ENCODE results near the gene PROKR1.
"Not testable (repeated sequence)": the region's sequence is repeated elsewhere in the genome, so short reads cannot be mapped to it uniquely, and the experiment has no call there.

The PROKR1 gene

GRCh38 chr2:68643011-68643873 is at the start of gene PROKR1:
Gene PROKR1, plus strand, starts transcription at chr2:68643579. Its CDS starts 2,243 bp downstream, at chr2:68645822.
- Histone ChIP-seq H3K4me2 (ENCODE audit: low read length) (peak within 1 kb of the TSS; percentile 91), H3K9ac (ENCODE audit: low read length) (peak within 1 kb of the TSS; percentile 49), H3K36me3 (replicated peaks; ENCODE audit: low read depth, low read length) (no peaks in the 10 kb centered on the region), H3K4me3 (ENCODE audit: low read length) (peak within 1 kb of the TSS; percentile 88), H3K4me1 (ENCODE audit: low read length) (peaks cover 26% of the 10 kb centered on the region), H3K27ac (ENCODE audit: low read length) (no peak within 1 kb of the TSS), H3K27me3 (ENCODE audit: low read depth, low read length) (peaks cover 23% of the 10 kb centered on the region), H3K79me2 (ENCODE audit: low read length) (no peaks in the 10 kb centered on the region), H3K9me3 (ENCODE audit: insufficient read depth, low read length) (no peaks in the 10 kb centered on the region), H4K20me1 (ENCODE audit: insufficient read depth, low read length) (no peaks in the 10 kb centered on the region), H2AFZ (ENCODE audit: low read depth, low read length) (peak within 1 kb of the TSS; percentile 55; the same call in 1 of the 2 replicates)
- TF ChIP-seq, protein P1, sequence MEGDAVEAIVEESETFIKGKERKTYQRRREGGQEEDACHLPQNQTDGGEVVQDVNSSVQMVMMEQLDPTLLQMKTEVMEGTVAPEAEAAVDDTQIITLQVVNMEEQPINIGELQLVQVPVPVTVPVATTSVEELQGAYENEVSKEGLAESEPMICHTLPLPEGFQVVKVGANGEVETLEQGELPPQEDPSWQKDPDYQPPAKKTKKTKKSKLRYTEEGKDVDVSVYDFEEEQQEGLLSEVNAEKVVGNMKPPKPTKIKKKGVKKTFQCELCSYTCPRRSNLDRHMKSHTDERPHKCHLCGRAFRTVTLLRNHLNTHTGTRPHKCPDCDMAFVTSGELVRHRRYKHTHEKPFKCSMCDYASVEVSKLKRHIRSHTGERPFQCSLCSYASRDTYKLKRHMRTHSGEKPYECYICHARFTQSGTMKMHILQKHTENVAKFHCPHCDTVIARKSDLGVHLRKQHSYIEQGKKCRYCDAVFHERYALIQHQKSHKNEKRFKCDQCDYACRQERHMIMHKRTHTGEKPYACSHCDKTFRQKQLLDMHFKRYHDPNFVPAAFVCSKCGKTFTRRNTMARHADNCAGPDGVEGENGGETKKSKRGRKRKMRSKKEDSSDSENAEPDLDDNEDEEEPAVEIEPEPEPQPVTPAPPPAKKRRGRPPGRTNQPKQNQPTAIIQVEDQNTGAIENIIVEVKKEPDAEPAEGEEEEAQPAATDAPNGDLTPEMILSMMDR (IDR thresholded peaks at IDR 0.05; ENCODE audit: low read depth, low read length) = no peak
- no peak for TF ChIP-seq EZH2phosphoT487 (IDR thresholded peaks at IDR 0.05; ENCODE audit: low read depth)

- Histone ChIP-seq H2AFZ (ENCODE audit: low read depth, low read length) (no peak overlapping the region), H3K27me3 (ENCODE audit: low read depth, low read length) (no peaks in the 10 kb centered on the region), H3K4me2 (ENCODE audit: low read length) (no peak overlapping the region), H3K27ac (ENCODE audit: low read length) (no peak overlapping the region), H3K4me3 (ENCODE audit: low read length) (no peak overlapping the region), H3K9me3 (ENCODE audit: insufficient read depth, low read length) (no peaks in the 10 kb centered on the region), H3K79me2 (ENCODE audit: low read length) (no peaks in the 10 kb centered on the region), H3K9ac (ENCODE audit: low read length) (no peak overlapping the region), H3K36me3 (replicated peaks; ENCODE audit: low read depth, low read length) (peaks cover 3% of the 10 kb centered on the region), H3K4me1 (ENCODE audit: low read length) (peaks cover 9% of the 10 kb centered on the region), H4K20me1 (ENCODE audit: insufficient read depth, low read length) (no peaks in the 10 kb centered on the region)
- TF ChIP-seq, protein P1 (IDR thresholded peaks at IDR 0.05; ENCODE audit: low read depth, low read length) = no peak
- no peak for TF ChIP-seq EZH2phosphoT487 (IDR thresholded peaks at IDR 0.05; ENCODE audit: low read depth)
These were observed 49.3 kb upstream of the PROKR1 start for GRCh38 chr2:68594041-68594440.

GRCh38 chr2:68594674-68595492 is 48.5 kb upstream of the PROKR1 start:
- peaks cover 3% of the 10 kb centered on the region for H3K36me3 ChIP-seq (replicated peaks; ENCODE audit: low read depth, low read length)
- no peaks in the 10 kb centered on the region for H3K9me3 ChIP-seq (ENCODE audit: insufficient read depth, low read length)
- H3K4me3 ChIP-seq (ENCODE audit: low read length) = no peak overlapping the region
- no peak overlapping the region for H3K27ac ChIP-seq (ENCODE audit: low read length)
- H4K20me1 ChIP-seq (ENCODE audit: insufficient read depth, low read length) = no peaks in the 10 kb centered on the region
- H2AFZ ChIP-seq (ENCODE audit: low read depth, low read length) = no peak overlapping the region
- peaks cover 9% of the 10 kb centered on the region for H3K4me1 ChIP-seq (ENCODE audit: low read length)
- no peak overlapping the region for H3K4me2 ChIP-seq (ENCODE audit: low read length)
- no peaks in the 10 kb centered on the region for H3K27me3 ChIP-seq (ENCODE audit: low read depth, low read length)
- no peak overlapping the region for H3K9ac ChIP-seq (ENCODE audit: low read length)
- no peak for TF ChIP-seq EZH2phosphoT487 (IDR thresholded peaks at IDR 0.05; ENCODE audit: low read depth)
- TF ChIP-seq, protein P1 (IDR thresholded peaks at IDR 0.05; ENCODE audit: low read depth, low read length) = peak; percentile 59
- H3K79me2 ChIP-seq (ENCODE audit: low read length) = no peaks in the 10 kb centered on the region

- H3K4me2 ChIP-seq (ENCODE audit: low read length) = not testable (repeated sequence)
These were observed 47.9 kb upstream of the PROKR1 start for GRCh38 chr2:68595493-68595785.

DNA sequence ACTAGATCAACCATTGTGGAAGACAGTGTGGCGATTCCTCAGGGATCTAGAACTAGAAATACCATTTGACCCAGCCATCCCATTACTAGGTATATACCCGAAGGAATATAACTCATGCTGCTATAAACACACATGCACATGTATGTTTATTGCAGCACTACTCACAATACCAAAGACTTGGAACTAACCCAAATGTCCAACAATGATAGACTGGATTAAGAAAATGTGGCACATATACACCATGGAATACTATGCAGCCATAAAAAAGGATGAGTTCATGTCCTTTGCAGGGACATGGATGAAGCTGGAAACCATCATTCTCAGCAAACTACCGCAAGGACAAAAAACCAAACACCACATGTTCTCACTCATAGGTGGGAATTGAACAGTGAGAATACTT is 42.9 kb upstream of the PROKR1 start:
- not testable (repeated sequence) for H3K27ac ChIP-seq (ENCODE audit: low read length); H3K9me3 ChIP-seq (ENCODE audit: insufficient read depth, low read length); H2AFZ ChIP-seq (ENCODE audit: low read depth, low read length); H3K27me3 ChIP-seq (ENCODE audit: low read depth, low read length); H3K79me2 ChIP-seq (ENCODE audit: low read length); H3K4me1 ChIP-seq (ENCODE audit: low read length); H3K4me2 ChIP-seq (ENCODE audit: low read length); H3K4me3 ChIP-seq (ENCODE audit: low read length); H3K36me3 ChIP-seq (replicated peaks; ENCODE audit: low read depth, low read length); H3K9ac ChIP-seq (ENCODE audit: low read length); H4K20me1 ChIP-seq (ENCODE audit: insufficient read depth, low read length)

More at GRCh38 chr2:68595493-68595785, 47.9 kb upstream of the PROKR1 start:
- H3K9me3 ChIP-seq (ENCODE audit: insufficient read depth, low read length); H3K27ac ChIP-seq (ENCODE audit: low read length); H3K4me1 ChIP-seq (ENCODE audit: low read length); H3K79me2 ChIP-seq (ENCODE audit: low read length); H3K27me3 ChIP-seq (ENCODE audit: low read depth, low read length); H4K20me1 ChIP-seq (ENCODE audit: insufficient read depth, low read length); H3K4me3 ChIP-seq (ENCODE audit: low read length); H3K9ac ChIP-seq (ENCODE audit: low read length); H2AFZ ChIP-seq (ENCODE audit: low read depth, low read length); H3K36me3 ChIP-seq (replicated peaks; ENCODE audit: low read depth, low read length): not testable (repeated sequence)

All from OCI-LY3 (cell line).